ENCODE measurements around the gene USP20. TPM values are rescaled to one million over a fixed set of nuclear protein-coding genes. Genes with fewer than 3 reads are reported as not detected.

The USP20 gene
- total RNA-seq, 1 experiment from 2014 or later = 18.0 TPM

- no peak for DNase-seq (ENCODE audit: low read depth)
These were observed 19.4 kb downstream of the USP20 start for GRCh38 chr9:129854588-129855110.

- no peak for DNase-seq (ENCODE audit: low read depth)
These were observed 21.9 kb downstream of the USP20 start for GRCh38 chr9:129857207-129857606.

GRCh38 chr9:129858167-129858962 is 23.1 kb downstream of the USP20 start:
- DNase-seq (ENCODE audit: low read depth) = no peak

GRCh38 chr9:129860653-129861446 is 25.6 kb downstream of the USP20 start:
- DNase-seq (ENCODE audit: low read depth) = no peak

- no peak for DNase-seq (ENCODE audit: low read depth)
These were observed 26.2 kb downstream of the USP20 start for GRCh38 chr9:129861447-129861827.

- peak; percentile 100 for DNase-seq (ENCODE audit: low read depth)
These were observed 27.9 kb downstream of the USP20 start for GRCh38 chr9:129863059-129863690.

GRCh38 chr9:129864991-129865647 is 29.9 kb downstream of the USP20 start:
- DNase-seq (ENCODE audit: low read depth) = no peak

- DNase-seq (ENCODE audit: low read depth) = no peak
These were observed 30.5 kb downstream of the USP20 start for GRCh38 chr9:129865668-129866320.

GRCh38 chr9:129866394-129867135 is 31.3 kb downstream of the USP20 start:
- no peak for DNase-seq (ENCODE audit: low read depth)

GRCh38 chr9:129867136-129868022 is 32.1 kb downstream of the USP20 start:
- DNase-seq (ENCODE audit: low read depth) = no peak

- no peak for DNase-seq (ENCODE audit: low read depth)
These were observed 33.0 kb downstream of the USP20 start for GRCh38 chr9:129868023-129868871.

- DNase-seq (ENCODE audit: low read depth) = no peak
These were observed 33.7 kb downstream of the USP20 start for GRCh38 chr9:129868872-129869486.

GRCh38 chr9:129869585-129870501 is 34.6 kb downstream of the USP20 start:
- no peak for DNase-seq (ENCODE audit: low read depth)

- no peak for DNase-seq (ENCODE audit: low read depth)
These were observed 35.8 kb downstream of the USP20 start for GRCh38 chr9:129871046-129871445.

- no peak for DNase-seq (ENCODE audit: low read depth)
These were observed 38.4 kb downstream of the USP20 start for GRCh38 chr9:129873563-129874190.

All from M059J (cell line).